UCSD-AML1 (cell line): ENCODE data around the gene PRSS56.
A peak's percentile ranks its signal among the peaks of the same experiment; 100 is the strongest.

ENCODE experiments used
- DNase-seq: peaks from one replicate; lab custom pipeline; 2025; ENCODE audit not compliant: unreplicated experiment; lab: John Stamatoyannopoulos, UW

Gene PRSS56

GRCh38 chr2:232540441-232541041 is 20.4 kb downstream of the PRSS56 start:
- no peak for DNase-seq

- DNase-seq, result peak; percentile 27
These were observed 21.2 kb downstream of the PRSS56 start for GRCh38 chr2:232541195-232541960.

- no peak for DNase-seq
These were observed 21.9 kb downstream of the PRSS56 start for GRCh38 chr2:232541961-232542714.

- DNase-seq, result no peak
These were observed 22.7 kb downstream of the PRSS56 start for GRCh38 chr2:232542715-232543467.

GRCh38 chr2:232543491-232543890 is 23.3 kb downstream of the PRSS56 start:
- DNase-seq, result no peak

- DNase-seq, result no peak
These were observed 23.9 kb downstream of the PRSS56 start for GRCh38 chr2:232543928-232544631.

- DNase-seq, result no peak
These were observed 24.5 kb downstream of the PRSS56 start for GRCh38 chr2:232544674-232545073.

GRCh38 chr2:232545511-232546375 is 25.6 kb downstream of the PRSS56 start:
- no peak for DNase-seq

GRCh38 chr2:232547991-232548390 is 27.8 kb downstream of the PRSS56 start:
- no peak for DNase-seq

GRCh38 chr2:232549655-232550353 is 29.6 kb downstream of the PRSS56 start:
- no peak for DNase-seq

GRCh38 chr2:232550354-232551249 is 30.4 kb downstream of the PRSS56 start, which contains the start of the genes EIF4E2 and TIGD1:
TSS of gene EIF4E2 (plus strand) at chr2:232550689. CDS start at chr2:232550725, 36 bp downstream.
TSS of gene TIGD1 (minus strand) at chr2:232550557. CDS start at chr2:232549882, 675 bp downstream.
- DNase-seq, result peak; percentile 95

- DNase-seq, result no peak
These were observed 31.1 kb downstream of the PRSS56 start for GRCh38 chr2:232551250-232551638.

- no peak for DNase-seq
These were observed 31.6 kb downstream of the PRSS56 start for GRCh38 chr2:232551776-232552175.

GRCh38 chr2:232556426-232556825 is 36.2 kb downstream of the PRSS56 start:
- no peak for DNase-seq

- DNase-seq, result no peak
These were observed 42.4 kb downstream of the PRSS56 start for GRCh38 chr2:232562515-232563151.

- DNase-seq, result no peak
These were observed 43.4 kb downstream of the PRSS56 start for GRCh38 chr2:232563580-232563979.

- DNase-seq, result no peak
These were observed 47.5 kb downstream of the PRSS56 start for GRCh38 chr2:232567721-232568120.
